Liver (tissue), 9 donors: Measurements from ENCODE around the gene PF4V1. TPM values are rescaled to one million over a fixed set of nuclear protein-coding genes. Genes with fewer than 3 reads are reported as not detected.

Experiments used
- DNase-seq: peaks from one replicate; pipeline ENCODE4 v3.0.0-alpha.2; 2017; ENCODE audit warnings: low spot score
- H3K27ac ChIP-seq, 2 donors: one replicate each; pipeline ENCODE4 v1.7.0; 2013; ENCODE audit warnings: inconsistent platforms in 2 of 2, low read length in 2 of 2, control low read depth in 1 of 2, low read depth in 1 of 2, mild to moderate bottlenecking in 1 of 2
- H3K27me3 ChIP-seq, 4 donors: one replicate each; pipeline versions ENCODE4 v1.6.1 to v1.7.0; 2013; ENCODE audit warnings: low read length in 3 of 4, inconsistent platforms in 1 of 4, mild to moderate bottlenecking in 1 of 4, moderate library complexity in 1 of 4; ENCODE audit not compliant: control insufficient read depth in 4 of 4, insufficient read depth in 4 of 4
- H3K36me3 ChIP-seq, 4 donors: one replicate each; pipeline versions ENCODE4 v1.6.1 to v1.7.0; 2013; ENCODE audit warnings: low read length in 3 of 4, mild to moderate bottlenecking in 3 of 4, low read depth in 1 of 4, moderate library complexity in 1 of 4; ENCODE audit not compliant: control insufficient read depth in 4 of 4, insufficient read depth in 3 of 4
- H3K4me1 ChIP-seq, 4 donors: one replicate each; pipeline versions ENCODE4 v1.6.1 to v1.7.0; 2013; ENCODE audit warnings: low read length in 3 of 4, mild to moderate bottlenecking in 3 of 4, moderate library complexity in 1 of 4; ENCODE audit not compliant: control insufficient read depth in 4 of 4, insufficient read depth in 4 of 4
- H3K4me3 ChIP-seq, 3 donors: one replicate each; pipeline versions ENCODE4 v1.6.1 to v1.7.0; 2013; ENCODE audit warnings: low read length in 3 of 3, control low read depth in 1 of 3, low read depth in 1 of 3, mild to moderate bottlenecking in 1 of 3
- H3K9ac ChIP-seq, 2 donors: one replicate each; pipeline ENCODE4 v1.7.0; 2013; ENCODE audit warnings: low read length in 2 of 2, mild to moderate bottlenecking in 2 of 2, moderate library complexity in 2 of 2, control low read depth in 1 of 2, low read depth in 1 of 2
- H3K9me3 ChIP-seq, 4 donors: one replicate each; pipeline versions ENCODE4 v1.6.1 to v1.7.0; 2013; ENCODE audit warnings: low read length in 3 of 4; ENCODE audit not compliant: control insufficient read depth in 4 of 4
- ATF3 ChIP-seq: IDR thresholded peaks from 2 replicates; pipeline ENCODE4 v1.6.1; 2016; ENCODE audit warnings: antibody characterized with exemption
- CTCF ChIP-seq: fragments of 150-350 bp; IDR thresholded peaks from 2 replicates; pipeline ENCODE4 v1.5.1; 2017; ENCODE audit warnings: improper control_type of control experiment, low read depth, low read length; ENCODE audit not compliant: missing input control
- EGR1 ChIP-seq, 2 donors: IDR thresholded peaks; 2 replicates each; pipeline ENCODE4 v1.6.1; 2016 to 2018; ENCODE audit warnings: antibody characterized with exemption in 2 of 2, low read depth in 2 of 2
- FOXA1 ChIP-seq: IDR thresholded peaks from 2 replicates; pipeline ENCODE4 v1.6.1; 2016; ENCODE audit warnings: antibody characterized with exemption
- FOXA2 ChIP-seq: IDR thresholded peaks from 2 replicates; pipeline ENCODE4 v1.6.1; 2016; ENCODE audit warnings: antibody characterized with exemption
- GABPA ChIP-seq, 2 donors: IDR thresholded peaks in 1 of 2; conservative IDR thresholded peaks in 1 of 2; 2 replicates each; pipeline ENCODE4 v1.6.1; 2016; ENCODE audit warnings: antibody characterized with exemption in 2 of 2, mild to moderate bottlenecking in 1 of 2, moderate library complexity in 1 of 2
- HNF4A ChIP-seq, 2 donors: conservative IDR thresholded peaks; 2 replicates each; pipeline ENCODE4 v1.6.1; 2016; ENCODE audit warnings: antibody characterized with exemption in 2 of 2, mild to moderate bottlenecking in 2 of 2
- HNF4G ChIP-seq: IDR thresholded peaks from 2 replicates; pipeline ENCODE4 v1.6.1; 2016; ENCODE audit warnings: antibody characterized with exemption
- JUND ChIP-seq, 2 donors: IDR thresholded peaks; 2 replicates each; pipeline ENCODE4 v1.6.1; 2016; ENCODE audit warnings: antibody characterized with exemption in 2 of 2
- MAX ChIP-seq: IDR thresholded peaks from 2 replicates; pipeline ENCODE4 v1.6.1; 2016; ENCODE audit warnings: antibody characterized with exemption
- NR2F2 ChIP-seq: IDR thresholded peaks from 2 replicates; pipeline ENCODE4 v1.6.1; 2016; ENCODE audit warnings: antibody characterized with exemption
- RAD21 ChIP-seq, 2 donors: IDR thresholded peaks; 2 replicates each; pipeline ENCODE4 v1.6.1; 2016; ENCODE audit warnings: antibody characterized with exemption in 2 of 2, mild to moderate bottlenecking in 2 of 2
- REST ChIP-seq: IDR thresholded peaks from 2 replicates; pipeline ENCODE4 v1.6.1; 2016; ENCODE audit warnings: antibody characterized with exemption, mild to moderate bottlenecking
- RXRA ChIP-seq, 2 donors: IDR thresholded peaks; 2 replicates each; pipeline ENCODE4 v1.6.1; 2017 to 2018; ENCODE audit warnings: antibody characterized with exemption in 2 of 2, mild to moderate bottlenecking in 1 of 2
- SP1 ChIP-seq: IDR thresholded peaks from 2 replicates; pipeline ENCODE4 v1.6.1; 2018; ENCODE audit warnings: antibody characterized with exemption, mild to moderate bottlenecking
- TAF1 ChIP-seq: conservative IDR thresholded peaks from 2 replicates; pipeline ENCODE4 v1.6.1; 2016; ENCODE audit warnings: antibody characterized with exemption, mild to moderate bottlenecking
- YY1 ChIP-seq: IDR thresholded peaks from 2 replicates; pipeline ENCODE4 v1.6.1; 2016; ENCODE audit warnings: antibody characterized with exemption, mild to moderate bottlenecking
- ZBTB33 ChIP-seq: IDR thresholded peaks from 2 replicates; pipeline ENCODE4 v1.6.1; 2016; ENCODE audit warnings: antibody characterized with exemption
- WGBS: extraction: QIAGEN DNeasy Blood & Tissue Kit; methylation state at CpG from one replicate; pipeline ENCODE4 v1.1.7; 2013; 5-methylcytosine and 5-hydroxymethylcytosine counted together
- polyA plus RNA-seq, 2 donors: library from polyadenylated mRNA; stranded (reverse) in 1 of 2; unstranded in 1 of 2; fragments of 200-250 nt in 1 of 2; fragments of >200 nt in 1 of 2; fragmentation: Nextera tagmentation in 1 of 2; extraction: Ambion mirVana in 1 of 2; gene quantifications; one replicate each; pipeline versions ENCODE4 v1.2.1 to v1.2.3, GENCODE V29; 2013 to 2015
- total RNA-seq, 2 donors: library from RNA; depleted of rRNA; stranded (reverse); fragments of >200 nt; gene quantifications; one replicate each; pipeline ENCODE4 v1.2.3, GENCODE V29; 2014
- donor health status: healthy.
- donor health status: healthy.
- donor health status: healthy.
- donor health status: healthy.
- donor health status: healthy.

Gene PF4V1
- total and polyA plus RNA-seq, 4 donors, result 0.16 to 3.4 (median 0.74) TPM; not detected in 1

GRCh38 chr4:73864961-73865360 is 11.9 kb downstream of the PF4V1 start:
- Histone ChIP-seq H3K9me3 (no peaks in the 10 kb centered on the region), H3K27me3 (peaks cover 0 to 4% (median 0%) of the 10 kb centered on the region in 4 donors), H3K9ac (no peak overlapping the region), H3K4me1 (peaks cover 0 to 13% (median 4%) of the 10 kb centered on the region in 4 donors), H3K27ac (no peak overlapping the region), H3K4me3 (no peak overlapping the region), H3K36me3 (no peaks in the 10 kb centered on the region)
- TF ChIP-seq EGR1 (IDR thresholded peaks at IDR 0.05; ENCODE audit: low read depth in 2 of 2) (no peak), SP1 (no peak), YY1 (no peak), FOXA1 (no peak), CTCF (no peak), MAX (no peak), REST (no peak), NR2F2 (no peak), TAF1 (no peak), HNF4G (no peak), HNF4A (conservative IDR thresholded peaks at IDR 0.05) (no peak), GABPA (IDR thresholded peaks at IDR 0.05 in 1 of 2, conservative IDR thresholded peaks at IDR 0.05 in 1 of 2) (no peak), ZBTB33 (no peak), ATF3 (no peak), FOXA2 (no peak), RAD21 (IDR thresholded peaks at IDR 0.05) (no peak), RXRA (IDR thresholded peaks at IDR 0.05) (no peak), JUND (IDR thresholded peaks at IDR 0.05) (no peak)
- no peak for DNase-seq
- WGBS, result 82% methylated on average over 8 of the region's 8 CpGs
